H1 (cell line): ENCODE results near the gene OAS3. TPM values are rescaled to one million over a fixed set of nuclear protein-coding genes. Genes with fewer than 3 reads are reported as not detected.

Experiments used
- CTCF ChIA-PET: fragments of 300-600 bp; sonication (Branson Sonifier 250); formaldehyde crosslinking; loops from one replicate; lab custom pipeline; 2021; ENCODE audit not compliant: partially characterized antibody; lab: Charles Lee
- POLR2A ChIA-PET: fragments of 300-600 bp; sonication (Branson Sonifier 250); formaldehyde crosslinking; loops from one replicate; lab custom pipeline; 2021; ENCODE audit warnings: inconsistent platforms; ENCODE audit not compliant: partially characterized antibody; lab: Charles Lee
- DNase-seq, 2 experiments: peaks; one replicate each; pipeline versions ENCODE4 v3.0.0 to v3.0.0-alpha.2; 2010 to 2022; ENCODE audit warnings: low spot score in 2 of 2, low read depth in 1 of 2, mixed read lengths in 1 of 2
- FAIRE-seq: peaks from 2 replicates; lab custom pipeline; 2011; peaks lifted over from hg19 to GRCh38; lab: Jason Lieb, UNC
- H2AFZ ChIP-seq: 2 replicates; pipeline ENCODE4 v1.8.1; 2012; ENCODE audit warnings: low read length, inconsistent platforms
- H2AK5ac ChIP-seq: 2 replicates; pipeline ENCODE4 v1.6.1; 2013; ENCODE audit warnings: low read depth, low read length
- H2BK120ac ChIP-seq: replicated peaks from 2 replicates; pipeline ENCODE3; 2013; ENCODE audit warnings: low read depth, low read length, inconsistent platforms
- H2BK12ac ChIP-seq: 2 replicates; pipeline ENCODE4 v1.6.1; 2013; ENCODE audit warnings: low read depth, low read length
- H2BK15ac ChIP-seq: 2 replicates; pipeline ENCODE4 v1.6.1; 2013; ENCODE audit warnings: low read length
- H2BK20ac ChIP-seq: 2 replicates; pipeline ENCODE4 v1.6.1; 2013; ENCODE audit warnings: low read length
- H2BK5ac ChIP-seq: 2 replicates; pipeline ENCODE4 v1.6.1; 2013; ENCODE audit warnings: low read depth, low read length
- H3K14ac ChIP-seq: 2 replicates; pipeline ENCODE4 v1.6.1; 2013; ENCODE audit warnings: inconsistent platforms; ENCODE audit not compliant: insufficient read length
- H3K18ac ChIP-seq: 2 replicates; pipeline ENCODE4 v1.6.1; 2013; ENCODE audit warnings: low read length; ENCODE audit errors: extremely low read depth
- H3K23ac ChIP-seq: 2 replicates; pipeline ENCODE4 v1.6.1; 2013; ENCODE audit warnings: inconsistent platforms; ENCODE audit not compliant: insufficient read length
- H3K23me2 ChIP-seq: 2 replicates; pipeline ENCODE4 v1.6.1; 2013; ENCODE audit warnings: low read depth, low read length
- H3K27ac ChIP-seq: 2 replicates; pipeline ENCODE4 v1.6.1; 2011; ENCODE audit warnings: low read depth, low read length, inconsistent platforms
- H3K27me3 ChIP-seq, 4 experiments: replicated peaks in 1 of 4; 1 replicate in 1 of 4; 2 replicates in 3 of 4; pipeline versions ENCODE4 v1.6.1 to v1.8.1; 2011 to 2013; ENCODE audit warnings: low read length in 3 of 4, mild to moderate bottlenecking in 3 of 4, inconsistent platforms in 2 of 4, mixed read lengths in 2 of 4, moderate library complexity in 1 of 4; ENCODE audit not compliant: control insufficient read depth in 3 of 4, insufficient read depth in 3 of 4; ENCODE audit errors: extremely low read depth in 1 of 4
- H3K36me3 ChIP-seq, 4 experiments: 2 replicates each; pipeline versions ENCODE4 v1.6.1 to v1.8.1; 2011 to 2013; ENCODE audit warnings: mild to moderate bottlenecking in 4 of 4, low read length in 3 of 4, moderate library complexity in 2 of 4, control low read depth in 1 of 4, inconsistent platforms in 1 of 4; ENCODE audit not compliant: insufficient read depth in 4 of 4, control insufficient read depth in 2 of 4
- H3K4ac ChIP-seq: replicated peaks from 2 replicates; pipeline ENCODE3; 2013; ENCODE audit warnings: low read length, low read depth, mixed read lengths, inconsistent platforms; ENCODE audit not compliant: insufficient read length
- H3K4me1 ChIP-seq, 4 experiments: replicated peaks in 1 of 4; 1 replicate in 1 of 4; 2 replicates in 3 of 4; pipeline versions ENCODE4 v1.6.1 to v1.8.1; 2011 to 2013; ENCODE audit warnings: low read length in 3 of 4, inconsistent platforms in 2 of 4, mixed read lengths in 1 of 4; ENCODE audit not compliant: insufficient read depth in 4 of 4, control insufficient read depth in 3 of 4
- H3K4me2 ChIP-seq, 2 experiments: 2 replicates each; pipeline versions ENCODE4 v1.6.1 to v1.8.1; 2011 to 2013; ENCODE audit warnings: low read depth in 2 of 2, low read length in 2 of 2, control low read depth in 1 of 2, inconsistent platforms in 1 of 2, mild to moderate bottlenecking in 1 of 2; ENCODE audit not compliant: insufficient read depth in 1 of 2
- H3K4me3 ChIP-seq, 4 experiments: fragments of 200-600, 300-600 bp in 1 of 4; sonication (generic), shearing (Covaris generic), sonication (Bioruptor Twin) in 1 of 4; 2 replicates each; pipeline versions ENCODE4 v1.5.1 to v1.8.1; 2011 to 2016; ENCODE audit warnings: low read length in 4 of 4, low read depth in 3 of 4, control low read depth in 2 of 4, inconsistent platforms in 2 of 4, mild to moderate bottlenecking in 2 of 4, mixed read lengths in 1 of 4, moderate library complexity in 1 of 4; ENCODE audit not compliant: insufficient read depth in 2 of 4; ENCODE audit errors: extremely low read depth in 1 of 4
- H3K56ac ChIP-seq: replicated peaks from 2 replicates; pipeline ENCODE3; 2013; ENCODE audit warnings: low read depth, mild to moderate bottlenecking, mixed read lengths, low read length, inconsistent platforms; ENCODE audit not compliant: insufficient read length
- H3K79me1 ChIP-seq: 2 replicates; pipeline ENCODE4 v1.6.1; 2013; ENCODE audit warnings: low read depth, low read length, control low read depth
- H3K79me2 ChIP-seq, 2 experiments: 2 replicates each; pipeline versions ENCODE4 v1.6.1 to v1.8.1; 2012 to 2013; ENCODE audit warnings: low read length in 2 of 2, mild to moderate bottlenecking in 2 of 2, inconsistent platforms in 1 of 2; ENCODE audit not compliant: insufficient read depth in 2 of 2, control insufficient read depth in 1 of 2
- H3K9ac ChIP-seq, 4 experiments: replicated peaks in 1 of 4; 1 replicate in 1 of 4; 2 replicates in 3 of 4; pipeline versions ENCODE4 v1.6.1 to v1.8.1; 2011 to 2013; ENCODE audit warnings: low read depth in 3 of 4, low read length in 3 of 4, control low read depth in 2 of 4, mild to moderate bottlenecking in 2 of 4, moderate library complexity in 2 of 4, inconsistent platforms in 1 of 4; ENCODE audit errors: extremely low read depth in 1 of 4
- H3K9me3 ChIP-seq, 2 experiments: 2 replicates each; pipeline versions ENCODE4 v1.6.1 to v1.8.1; 2012 to 2013; ENCODE audit warnings: mild to moderate bottlenecking in 2 of 2, moderate library complexity in 2 of 2, control low read depth in 1 of 2, inconsistent platforms in 1 of 2, low read depth in 1 of 2, low read length in 1 of 2, mixed read lengths in 1 of 2; ENCODE audit not compliant: insufficient read depth in 2 of 2
- H4K20me1 ChIP-seq, 2 experiments: replicated peaks in 1 of 2; 2 replicates each; pipeline versions ENCODE3 to v1.8.1; 2011 to 2013; ENCODE audit warnings: inconsistent platforms in 2 of 2, low read length in 2 of 2, mild to moderate bottlenecking in 1 of 2; ENCODE audit not compliant: insufficient read depth in 2 of 2, control insufficient read depth in 1 of 2
- H4K5ac ChIP-seq: 2 replicates; pipeline ENCODE4 v1.6.1; 2013; ENCODE audit warnings: low read length, low read depth, mixed read lengths, inconsistent platforms; ENCODE audit not compliant: insufficient read length
- H4K8ac ChIP-seq: 2 replicates; pipeline ENCODE4 v1.8.0; 2013; ENCODE audit warnings: mild to moderate bottlenecking, moderate library complexity, low read length, inconsistent platforms; ENCODE audit not compliant: insufficient read depth; ENCODE audit errors: extremely low read depth
- H4K91ac ChIP-seq: replicated peaks from 2 replicates; pipeline ENCODE3; 2013; ENCODE audit warnings: low read length, mixed read lengths, inconsistent platforms; ENCODE audit not compliant: insufficient read length
- CREB1 ChIP-seq: IDR thresholded peaks from 2 replicates; pipeline ENCODE4 v1.6.1; 2012; ENCODE audit warnings: inconsistent platforms
- CTCF ChIP-seq, 3 experiments: IDR thresholded peaks; 1 replicate in 2 of 3; 2 replicates in 1 of 3; pipeline versions ENCODE4 v1.5.1 to v1.6.1; 2011; ENCODE audit warnings: low read length in 3 of 3, mild to moderate bottlenecking in 3 of 3, inconsistent platforms in 2 of 3, low read depth in 1 of 3, moderate library complexity in 1 of 3; ENCODE audit not compliant: insufficient read depth in 1 of 3; ENCODE audit errors: control extremely low read depth in 1 of 3
- POU5F1 ChIP-seq: IDR thresholded peaks from 2 replicates; pipeline ENCODE4 v1.6.1; 2011; ENCODE audit warnings: low read depth, mild to moderate bottlenecking, low read length, moderate library complexity
- SP2 ChIP-seq: IDR thresholded peaks from 2 replicates; pipeline ENCODE4 v1.6.1; 2012; ENCODE audit warnings: mild to moderate bottlenecking, low read length, inconsistent platforms
- TAF7 ChIP-seq: optimal IDR thresholded peaks from 2 replicates; pipeline ENCODE3; 2011; ENCODE audit warnings: low read depth, mild to moderate bottlenecking, inconsistent platforms, low read length, moderate library complexity, borderline replicate concordance
- WGBS, 2 experiments: shearing (Covaris generic) in 1 of 2; methylation state at CpG; one replicate each; pipeline versions ENCODE4 v1.1.6 to v1.1.7; 2013 to 2015; ENCODE audit warnings: low lambda C conversion rate in 2 of 2, mixed read lengths in 2 of 2, inconsistent platforms in 1 of 2, low coverage in 1 of 2, missing lambda C conversion rate in 1 of 2; ENCODE audit not compliant: insufficient replicate concordance in 2 of 2, insufficient coverage in 1 of 2, insufficient read length in 1 of 2; ENCODE audit errors: extremely low coverage in 1 of 2, missing lambda C conversion rate in 1 of 2; 5-methylcytosine and 5-hydroxymethylcytosine counted together
- polyA plus RNA-seq, 7 experiments: library from polyadenylated mRNA; depleted of rRNA in 3 of 7; stranded (reverse) in 5 of 7; unstranded in 2 of 7; fragments of >200 nt in 5 of 7; fragments of 200-250 nt in 2 of 7; gene quantifications; 1 replicate in 5 of 7; 2 replicates in 1 of 7; 4 replicates in 1 of 7; pipeline versions ENCODE4 v1.2.1 to v1.2.3, GENCODE V29; 2011 to 2013; ENCODE audit warnings: missing spikeins in 2 of 7, mixed read lengths in 2 of 7
- total RNA-seq: library from RNA; stranded (reverse); fragmentation: NEBNext Ultra II Directional; extraction: Animal tissue kit (Norgen Biotek cat#: 25700); gene quantifications from 2 replicates; pipeline ENCODE4 v1.2.1, GENCODE V29; 2021

OAS3 gene
- total and polyA plus RNA-seq, 2 of the 8 experiments (the other 6 are each of a cell fraction or from before 2014, with no cell fraction given) = 0.73 to 3.7 TPM

- no peak overlapping the region for H3K18ac ChIP-seq
- peaks cover 0 to 15% (median 10%) of the 10 kb centered on the region in 4 experiments; a peak in 6 of 7 replicates for H3K27me3 ChIP-seq
- H3K4ac ChIP-seq = no peak overlapping the region
- H3K9me3 ChIP-seq = no peaks in the 10 kb centered on the region
- no peak overlapping the region for H2BK12ac ChIP-seq
- H2BK120ac ChIP-seq = no peak overlapping the region
- H3K79me2 ChIP-seq = no peaks in the 10 kb centered on the region
- no peak overlapping the region for H2AFZ ChIP-seq
- TF ChIP-seq CTCF (IDR thresholded peaks at IDR 0.05; ENCODE audit: control extremely low read depth in 1 of 3, insufficient read depth in 1 of 3, low read depth in 1 of 3, low read length in 3 of 3) = no peak
- TF ChIP-seq SP2 = no peak
- TF ChIP-seq CREB1 = no peak
- no peak for TF ChIP-seq POU5F1
- TF ChIP-seq TAF7 = no peak
- H3K79me1 ChIP-seq = no peaks in the 10 kb centered on the region
- WGBS, 2 experiments = 83% methylated on average over 1 of the region's 1 CpG; no CpG with 5 or more reads in 1 of the 2 experiments
- H4K91ac ChIP-seq = no peak overlapping the region
- H3K4me1 ChIP-seq = peaks cover 0 to 5% (median 2%) of the 10 kb centered on the region in 4 experiments; a peak in 4 of 7 replicates
- no peak overlapping the region for H3K56ac ChIP-seq
- ChIA-PET POLR2A (no interaction called here), CTCF (no interaction called here)
- no peak overlapping the region for H2BK5ac ChIP-seq
- H3K23me2 ChIP-seq = no peaks in the 10 kb centered on the region; the same call in 1 of the 2 replicates
- no peak overlapping the region for H3K23ac ChIP-seq
- no peak overlapping the region for H3K9ac ChIP-seq
- H2BK15ac ChIP-seq = no peak overlapping the region
- H3K4me3 ChIP-seq = no peak overlapping the region
- no peak overlapping the region for H4K5ac ChIP-seq
- FAIRE-seq (no peak), DNase-seq (no peak)
- H3K14ac ChIP-seq = no peak overlapping the region
- H3K27ac ChIP-seq = no peak overlapping the region
- no peaks in the 10 kb centered on the region for H4K20me1 ChIP-seq
- H3K36me3 ChIP-seq = no peaks in the 10 kb centered on the region
- H2BK20ac ChIP-seq = no peak overlapping the region
- H4K8ac ChIP-seq = no peak overlapping the region
- no peak overlapping the region for H2AK5ac ChIP-seq
- no peak overlapping the region for H3K4me2 ChIP-seq
These were observed 2.0 kb upstream of the OAS3 start for GRCh38 chr12:112936264-112936663.
